Measurements from ENCODE around the gene PCDHA11. TPM values are rescaled to one million over a fixed set of nuclear protein-coding genes. Genes with fewer than 3 reads are reported as not detected.
A peak's percentile ranks its signal among the peaks of the same experiment; 100 is the strongest.
"Not testable (repeated sequence)": the region's sequence is repeated elsewhere in the genome, so short reads cannot be mapped to it uniquely, and the experiment has no call there.

Gene PCDHA11, protein sequence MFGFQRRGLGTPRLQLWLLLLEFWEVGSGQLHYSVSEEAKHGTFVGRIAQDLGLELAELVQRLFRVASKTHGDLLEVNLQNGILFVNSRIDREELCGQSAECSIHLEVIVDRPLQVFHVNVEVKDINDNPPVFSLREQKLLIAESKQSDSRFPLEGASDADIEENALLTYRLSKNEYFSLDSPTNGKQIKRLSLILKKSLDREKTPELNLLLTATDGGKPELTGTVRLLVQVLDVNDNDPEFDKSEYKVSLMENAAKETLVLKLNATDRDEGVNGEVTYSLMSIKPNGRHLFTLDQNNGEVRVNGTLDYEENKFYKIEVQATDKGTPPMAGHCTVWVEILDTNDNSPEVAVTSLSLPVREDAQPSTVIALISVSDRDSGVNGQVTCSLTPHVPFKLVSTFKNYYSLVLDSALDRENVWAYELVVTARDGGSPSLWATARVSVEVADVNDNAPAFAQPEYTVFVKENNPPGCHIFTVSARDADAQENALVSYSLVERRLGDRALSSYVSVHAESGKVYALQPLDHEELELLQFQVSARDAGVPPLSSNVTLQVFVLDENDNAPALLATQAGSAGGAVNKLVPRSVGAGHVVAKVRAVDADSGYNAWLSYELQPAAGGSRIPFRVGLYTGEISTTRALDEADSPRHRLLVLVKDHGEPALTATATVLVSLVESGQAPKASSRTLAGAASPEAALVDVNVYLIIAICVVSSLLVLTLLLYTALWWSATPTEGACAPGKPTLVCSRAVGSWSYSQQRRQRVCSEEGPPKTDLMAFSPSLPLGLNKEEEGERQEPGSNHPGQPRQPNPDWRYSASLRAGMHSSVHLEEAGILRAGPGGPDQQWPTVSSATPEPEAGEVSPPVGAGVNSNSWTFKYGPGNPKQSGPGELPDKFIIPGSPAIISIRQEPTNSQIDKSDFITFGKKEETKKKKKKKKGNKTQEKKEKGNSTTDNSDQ
- total RNA-seq (ENCODE audit: unreplicated experiment), result 7.8 TPM
- long read RNA-seq, result 0 reads

- peak; percentile 45 for DNase-seq (ENCODE audit: low spot score)
- Mint-ChIP-seq H3K4me3 (ENCODE audit: unreplicated experiment) (peak within 1 kb of the TSS; percentile 93), H3K4me1 (ENCODE audit: unreplicated experiment) (peaks cover 12% of the 10 kb centered on the region), H3K27ac (ENCODE audit: unreplicated experiment) (peak within 1 kb of the TSS; percentile 40), H3K27me3 (ENCODE audit: unreplicated experiment) (peaks cover 2% of the 10 kb centered on the region), H3K36me3 (ENCODE audit: low read depth, unreplicated experiment) (peaks cover 11% of the 10 kb centered on the region), H3K9me3 (ENCODE audit: unreplicated experiment) (no peaks in the 10 kb centered on the region)
- TF ChIP-seq CTCF (IDR thresholded peaks at IDR 0.05; ENCODE audit: unreplicated experiment), result peak; percentile 41
Measured at GRCh38 chr5:140868721-140869554, at the start of gene PCDHA11. PCDHA11 (plus strand) TSS chr5:140868957; CDS start chr5:140869104, 147 bp downstream.

DNA sequence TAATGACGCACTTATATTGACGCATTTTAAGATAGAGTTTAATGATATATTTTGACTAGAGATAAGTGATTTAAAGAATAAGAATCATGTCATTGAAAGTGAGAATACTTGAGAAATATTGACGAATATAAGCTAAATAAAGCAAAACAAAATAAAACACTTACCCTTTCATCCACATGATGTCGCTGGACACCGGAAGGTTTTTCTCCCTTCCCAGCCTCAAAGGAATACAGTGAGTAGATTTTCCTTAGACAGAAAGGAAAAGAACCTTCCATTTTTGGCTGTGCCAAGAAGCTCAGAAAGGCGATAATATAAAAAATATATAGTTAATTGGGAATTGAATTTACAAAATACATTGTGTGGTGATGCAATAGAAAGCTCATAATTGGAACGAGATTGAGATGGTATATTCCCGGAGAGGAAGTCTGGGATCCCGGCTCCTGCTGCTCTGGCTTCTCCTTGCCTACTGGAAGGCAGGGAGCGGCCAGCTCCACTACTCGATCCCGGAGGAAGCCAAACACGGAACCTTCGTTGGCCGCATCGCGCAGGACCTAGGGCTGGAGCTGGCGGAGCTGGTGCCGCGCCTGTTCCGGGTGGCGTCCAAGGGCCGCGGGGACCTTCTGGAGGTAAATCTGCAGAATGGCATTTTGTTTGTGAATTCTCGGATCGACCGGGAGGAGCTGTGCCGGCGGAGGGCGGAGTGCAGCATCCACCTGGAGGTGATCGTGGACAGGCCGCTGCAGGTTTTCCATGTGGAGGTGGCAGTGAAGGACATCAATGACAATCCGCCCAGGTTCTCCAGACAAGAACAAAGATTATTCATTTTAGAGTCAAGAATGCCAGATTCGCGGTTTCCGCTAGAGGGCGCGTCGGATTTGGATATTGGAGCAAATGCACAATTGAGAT is 47.1 kb upstream of the PCDHA11 start, which contains the start of gene PCDHA5:
Gene PCDHA5 (plus strand): TSS at position 239 of the 906 bp plus-strand sequence.
- Mint-ChIP-seq H3K4me3 (ENCODE audit: unreplicated experiment) (no peak within 1 kb of the TSS), H3K36me3 (ENCODE audit: low read depth, unreplicated experiment) (peaks cover 12% of the 10 kb centered on the region)
- no peak for DNase-seq (ENCODE audit: low spot score)

DNA sequence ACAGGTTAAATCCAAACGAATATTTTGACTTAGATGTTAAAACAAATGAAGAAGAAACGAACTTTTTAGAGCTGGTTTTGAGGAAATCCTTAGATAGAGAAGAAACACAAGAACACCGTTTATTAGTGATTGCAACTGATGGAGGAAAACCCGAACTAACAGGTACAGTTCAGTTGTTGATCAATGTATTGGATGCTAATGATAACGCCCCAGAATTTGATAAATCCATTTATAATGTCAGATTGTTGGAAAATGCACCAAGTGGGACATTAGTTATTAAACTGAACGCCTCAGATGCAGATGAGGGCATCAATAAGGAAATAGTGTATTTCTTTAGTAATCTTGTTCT is 46.5 kb upstream of the PCDHA11 start:
- Mint-ChIP-seq H3K4me3 (ENCODE audit: unreplicated experiment) (no peak overlapping the region), H3K9me3 (ENCODE audit: unreplicated experiment) (no peaks in the 10 kb centered on the region), H3K4me1 (ENCODE audit: unreplicated experiment) (peaks cover 3% of the 10 kb centered on the region), H3K27ac (ENCODE audit: unreplicated experiment) (no peak overlapping the region), H3K36me3 (ENCODE audit: low read depth, unreplicated experiment) (peaks cover 12% of the 10 kb centered on the region), H3K27me3 (ENCODE audit: unreplicated experiment) (no peaks in the 10 kb centered on the region)
- DNase-seq (ENCODE audit: low spot score), result no peak
- no peak for TF ChIP-seq CTCF (IDR thresholded peaks at IDR 0.05; ENCODE audit: unreplicated experiment)

More for the DNA sequence above, 47.1 kb upstream of the PCDHA11 start, which contains the start of gene PCDHA5:
- Mint-ChIP-seq H3K9me3 (ENCODE audit: unreplicated experiment) (no peaks in the 10 kb centered on the region), H3K27ac (ENCODE audit: unreplicated experiment) (no peak within 1 kb of the TSS), H3K27me3 (ENCODE audit: unreplicated experiment) (no peaks in the 10 kb centered on the region), H3K4me1 (ENCODE audit: unreplicated experiment) (no peaks in the 10 kb centered on the region)
- no peak for TF ChIP-seq CTCF (IDR thresholded peaks at IDR 0.05; ENCODE audit: unreplicated experiment)

GRCh38 chr5:140822969-140823368 is 45.8 kb upstream of the PCDHA11 start:
- H3K27ac Mint-ChIP-seq (ENCODE audit: unreplicated experiment); H3K9me3 Mint-ChIP-seq (ENCODE audit: unreplicated experiment); DNase-seq (ENCODE audit: low spot score); H3K4me1 Mint-ChIP-seq (ENCODE audit: unreplicated experiment); H3K27me3 Mint-ChIP-seq (ENCODE audit: unreplicated experiment); H3K4me3 Mint-ChIP-seq (ENCODE audit: unreplicated experiment): not testable (repeated sequence)
- H3K36me3 Mint-ChIP-seq (ENCODE audit: low read depth, unreplicated experiment), result peaks cover 12% of the 10 kb centered on the region

Measured in endothelial cell (in vitro differentiated cells).